ENCODE measurements around the gene IREB2. TPM values are rescaled to one million over a fixed set of nuclear protein-coding genes. Genes with fewer than 3 reads are reported as not detected.

Gene IREB2
- total and polyA plus RNA-seq, 12 donors: 6.0 to 39.8 (median 30.2) TPM

- H3K4me3 ChIP-seq: peak overlapping the region; percentile 65 to 94 (median 81)
- peak overlapping the region; percentile 90 to 97 (median 96) for H3K27ac ChIP-seq
- no peaks in the 10 kb centered on the region for H3K27me3 ChIP-seq
- ATAC-seq (peak in 1 of 8 donors; percentile 47), DNase-seq (no peak)
- no peak for TF ChIP-seq CTCF (IDR thresholded peaks at IDR 0.05)
- H3K4me1 ChIP-seq: peaks cover 5 to 44% (median 23%) of the 10 kb centered on the region in 9 donors
- no peaks in the 10 kb centered on the region for H3K9me3 ChIP-seq
- intact Hi-C loops (cut with DNase I): loop anchor here in 1 of 10 donors (5.0 kb wide), 1 partner anchor 104 kb away; the partner anchor contains the start of gene IREB2
- H3K36me3 ChIP-seq: peaks cover 0 to 45% (median 34%) of the 10 kb centered on the region in 9 donors
- WGBS, 2 donors: 6 to 7% methylated on average over 17 of the region's 17 CpGs
Observed at GRCh38 chr15:78540871-78541743, 103.1 kb downstream of the IREB2 start.

GRCh38 chr15:78541744-78542034 is 103.7 kb downstream of the IREB2 start:
- H3K36me3 ChIP-seq: peaks cover 0 to 51% (median 40%) of the 10 kb centered on the region in 9 donors
- no peaks in the 10 kb centered on the region for H3K27me3 ChIP-seq
- H3K4me1 ChIP-seq: peaks cover 5 to 44% (median 23%) of the 10 kb centered on the region in 9 donors
- DNase-seq (no peak), ATAC-seq (no peak)
- intact Hi-C loops (cut with DNase I): loop anchor here in 1 of 10 donors (5.0 kb wide), 1 partner anchor 104 kb away; the partner anchor contains the start of gene IREB2
- peak overlapping the region in 7 of 10 donors; percentile 71 to 87 (median 78) for H3K4me3 ChIP-seq
- no peak for TF ChIP-seq CTCF (IDR thresholded peaks at IDR 0.05)
- H3K27ac ChIP-seq: peak overlapping the region in 3 of 10 donors; percentile 38 to 97 (median 97)
- no peaks in the 10 kb centered on the region for H3K9me3 ChIP-seq
- 30 to 32% methylated on average over 1 of the region's 1 CpG for WGBS, 2 donors

DNA sequence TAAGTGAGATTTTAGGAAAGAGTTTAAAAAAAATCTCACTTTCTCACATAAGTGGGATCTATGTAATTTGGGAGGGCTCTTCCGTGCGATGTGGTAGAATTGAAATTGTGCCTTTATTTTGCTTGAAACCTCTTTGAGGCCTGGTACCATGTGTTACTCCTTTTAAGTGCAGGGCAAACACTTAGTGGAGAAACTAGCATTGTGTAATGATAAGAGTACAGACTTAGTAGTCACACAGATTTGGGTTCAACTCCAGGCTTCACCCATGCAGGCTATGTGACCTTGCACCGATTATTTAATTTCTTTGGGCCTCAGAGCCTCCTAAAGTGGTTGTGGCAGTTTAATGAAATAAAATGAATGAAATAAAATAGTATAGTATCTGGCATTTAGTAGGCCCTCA is 104.6 kb downstream of the IREB2 start:
- intact Hi-C loops (cut with DNase I): loop anchor here in 1 of 10 donors (5.0 kb wide), 1 partner anchor 105 kb away; the partner anchor contains the start of gene IREB2
- H3K27me3 ChIP-seq: no peaks in the 10 kb centered on the region
- H3K27ac ChIP-seq: no peak overlapping the region
- no peaks in the 10 kb centered on the region for H3K9me3 ChIP-seq
- H3K36me3 ChIP-seq: peaks cover 0 to 61% (median 50%) of the 10 kb centered on the region in 9 donors
- WGBS, 2 donors: 94 to 97% methylated on average over 3 of the region's 3 CpGs
- H3K4me1 ChIP-seq: peaks cover 5 to 37% (median 22%) of the 10 kb centered on the region in 9 donors
- DNase-seq (no peak), ATAC-seq (no peak)
- H3K4me3 ChIP-seq: no peak overlapping the region
- no peak for TF ChIP-seq CTCF (IDR thresholded peaks at IDR 0.05)

DNA sequence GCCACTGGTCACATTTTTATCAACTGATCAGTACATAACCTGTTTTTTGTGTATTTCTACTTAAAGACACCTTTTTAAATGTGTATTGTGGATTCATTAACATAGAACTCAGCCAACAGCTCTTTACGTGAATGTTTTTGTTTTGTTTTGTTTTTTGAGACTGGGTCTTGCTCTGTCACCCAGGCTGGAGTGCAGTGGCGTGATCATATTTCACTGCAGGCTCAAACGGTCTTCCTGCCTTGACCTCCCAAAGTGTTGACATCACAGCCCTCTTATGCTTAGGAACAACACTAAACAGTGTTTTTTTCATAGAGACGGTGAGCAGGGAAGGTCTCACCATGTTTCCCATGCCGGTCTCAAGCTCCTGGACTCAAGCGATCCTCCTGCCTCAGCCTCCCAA is 112.2 kb downstream of the IREB2 start:
- TF ChIP-seq CTCF (IDR thresholded peaks at IDR 0.05): no peak
- Histone ChIP-seq H3K4me1 (no peaks in the 10 kb centered on the region), H3K27ac (no peak overlapping the region), H3K27me3 (no peaks in the 10 kb centered on the region), H3K9me3 (no peaks in the 10 kb centered on the region), H3K4me3 (no peak overlapping the region), H3K36me3 (peaks cover 0 to 63% (median 59%) of the 10 kb centered on the region in 9 donors)
- intact Hi-C loops (cut with DNase I): no loop called here
- 76 to 77% methylated on average over 6 of the region's 6 CpGs for WGBS, 2 donors
- ATAC-seq (peak in 1 of 8 donors; percentile 30), DNase-seq (no peak)

Measured in heart right ventricle (tissue), 16 donors.